Endothelial cell of umbilical vein (primary cell): ENCODE results near the gene AGBL5. TPM values are rescaled to one million over a fixed set of nuclear protein-coding genes. Genes with fewer than 3 reads are reported as not detected.

Experiments
- BruUV-seq: library from RNA; stranded (reverse); fragments of 400-500 nt; replicated peaks from 2 replicates; lab custom pipeline; 2021; lab: Mats Ljungman, UMichigan
- CTCF ChIA-PET: fragments of 300-600, 350-600 bp; sonication (Branson Sonifier 250); formaldehyde crosslinking; loops from one replicate; lab custom pipeline; 2021; ENCODE audit warnings: antibody characterized with exemption, inconsistent platforms; lab: Charles Lee
- POLR2A ChIA-PET: fragments of 300-600, 350-600 bp; sonication (Branson Sonifier 250); formaldehyde crosslinking; loops from one replicate; lab custom pipeline; 2021; ENCODE audit warnings: antibody characterized with exemption, inconsistent platforms; lab: Charles Lee
- DNase-seq: peaks from one replicate; pipeline ENCODE4 v3.0.0-alpha.2; 2011; ENCODE audit warnings: low read depth, low spot score
- FAIRE-seq: peaks from 2 replicates; lab custom pipeline; 2011; peaks lifted over from hg19 to GRCh38; lab: Jason Lieb, UNC
- H2AFZ ChIP-seq: 2 replicates; pipeline ENCODE4 v1.6.0; 2012; ENCODE audit warnings: low read depth, low read length, control low read depth, inconsistent platforms
- H3K27ac ChIP-seq: 2 replicates; pipeline ENCODE4 v1.5.1; 2011; ENCODE audit warnings: low read depth, mild to moderate bottlenecking, control low read depth, low read length, moderate library complexity; ENCODE audit not compliant: insufficient read depth
- H3K27me3 ChIP-seq, 2 experiments: 2 replicates each; pipeline versions ENCODE4 v1.6.0 to v1.6.1; 2011; ENCODE audit warnings: low read length in 2 of 2, mixed read lengths in 1 of 2; ENCODE audit not compliant: control insufficient read depth in 2 of 2, insufficient read depth in 2 of 2
- H3K36me3 ChIP-seq, 2 experiments: 2 replicates in 1 of 2; 3 replicates in 1 of 2; pipeline ENCODE4 v1.5.1; 2011; ENCODE audit warnings: low read length in 2 of 2, mild to moderate bottlenecking in 1 of 2, moderate library complexity in 1 of 2; ENCODE audit not compliant: control insufficient read depth in 2 of 2, insufficient read depth in 2 of 2; ENCODE audit errors: extremely low read depth in 1 of 2
- H3K4me1 ChIP-seq: 3 replicates; pipeline ENCODE4 v1.5.1; 2011; ENCODE audit warnings: mild to moderate bottlenecking, low read length; ENCODE audit not compliant: control insufficient read depth, insufficient read depth; ENCODE audit errors: extremely low read depth
- H3K4me2 ChIP-seq: 2 replicates; pipeline ENCODE4 v1.6.1; 2011; ENCODE audit warnings: low read length, control low read depth, mixed read lengths; ENCODE audit not compliant: insufficient read depth
- H3K4me3 ChIP-seq, 3 experiments: fragments of 200-600 bp in 1 of 3; sonication (generic), shearing (Covaris generic) in 1 of 3; replicated peaks in 1 of 3; 2 replicates each; pipeline ENCODE4 v1.5.1; 2011 to 2016; ENCODE audit warnings: control low read depth in 3 of 3, low read length in 3 of 3, mild to moderate bottlenecking in 2 of 3, inconsistent platforms in 1 of 3, low read depth in 1 of 3, moderate library complexity in 1 of 3; ENCODE audit not compliant: insufficient read depth in 1 of 3
- H3K79me2 ChIP-seq: 2 replicates; pipeline ENCODE4 v1.6.0; 2012; ENCODE audit warnings: low read length, inconsistent platforms; ENCODE audit not compliant: control insufficient read depth, insufficient read depth
- H3K9ac ChIP-seq: replicated peaks from 2 replicates; pipeline ENCODE3; 2011; ENCODE audit warnings: low read length, control low read depth; ENCODE audit not compliant: insufficient read depth; ENCODE audit errors: extremely low read depth
- H3K9me1 ChIP-seq: replicated peaks from 3 replicates; pipeline ENCODE4 v1.6.0; 2011; ENCODE audit warnings: mild to moderate bottlenecking, low read length; ENCODE audit not compliant: control insufficient read depth, insufficient read depth; ENCODE audit errors: extremely low read depth
- H3K9me3 ChIP-seq: replicated peaks from 2 replicates; pipeline ENCODE4 v1.5.1; 2012; ENCODE audit warnings: low read length, inconsistent platforms; ENCODE audit not compliant: control insufficient read depth, insufficient read depth
- H4K20me1 ChIP-seq: replicated peaks from 2 replicates; pipeline ENCODE3; 2011; ENCODE audit warnings: mild to moderate bottlenecking, low read length; ENCODE audit not compliant: control insufficient read depth, insufficient read depth; ENCODE audit errors: extremely low read depth
- EZH2 ChIP-seq: IDR thresholded peaks from 2 replicates; pipeline ENCODE4 v1.6.1; 2012; ENCODE audit warnings: borderline replicate concordance, low read depth, mild to moderate bottlenecking, moderate library complexity, low read length, inconsistent platforms; ENCODE audit not compliant: severe bottlenecking
- FOS ChIP-seq: IDR thresholded peaks from 2 replicates; pipeline ENCODE4 v1.6.1; 2011; ENCODE audit warnings: mild to moderate bottlenecking, low read length, moderate library complexity, borderline replicate concordance; ENCODE audit not compliant: insufficient read depth
- GATA2 ChIP-seq: IDR thresholded peaks from 2 replicates; pipeline ENCODE4 v1.7.0; 2011; ENCODE audit warnings: low read depth, mild to moderate bottlenecking, moderate library complexity, mixed read lengths, low read length; ENCODE audit not compliant: insufficient read length, insufficient read depth
- JUN ChIP-seq: IDR thresholded peaks from 2 replicates; pipeline ENCODE4 v1.6.1; 2011; ENCODE audit warnings: borderline replicate concordance, low read depth; ENCODE audit not compliant: insufficient read length, insufficient read depth
- MYC ChIP-seq: IDR thresholded peaks from one replicate; pipeline ENCODE4 v1.6.1; 2011; ENCODE audit warnings: mild to moderate bottlenecking, low read depth, low read length
- POLR2A ChIP-seq: IDR thresholded peaks from 2 replicates; pipeline ENCODE4 v1.6.1; 2012; ENCODE audit warnings: low read depth, mild to moderate bottlenecking, control low read depth, low read length
- POLR2AphosphoS5 ChIP-seq: IDR thresholded peaks from 2 replicates; pipeline ENCODE4 v1.6.1; 2012; ENCODE audit warnings: low read depth, mild to moderate bottlenecking, control low read depth, low read length, moderate library complexity; ENCODE audit not compliant: insufficient read depth
- dilution Hi-C: fragments of 300-500 bp; cut with MboI; formaldehyde crosslinking; loops from one replicate; pipeline ENCODE4 v1.15.0; 2019; ENCODE audit warnings: low sequenced_read_pairs; ENCODE audit not compliant: extremely low pct_ligation_motif_present
- intact Hi-C: fragments of 100-400 bp; cut with micrococcal nuclease; formaldehyde crosslinking; loops from one replicate; pipeline ENCODE4 v1.10.0; 2022
- polyA plus RNA-seq, 4 experiments: library from polyadenylated mRNA; depleted of rRNA in 3 of 4; stranded (reverse) in 3 of 4; unstranded in 1 of 4; fragments of >200 nt; gene quantifications; 2 replicates each; pipeline versions ENCODE4 v1.2.1 to v1.2.3, GENCODE V29; 2011 to 2012; ENCODE audit warnings: missing spikeins in 1 of 4
- total RNA-seq: library from RNA; stranded (reverse); gene quantifications from 2 replicates; pipeline ENCODE4 v1.2.3, GENCODE V29; 2021
- TF ChIP-seq, protein P1 (sequence below), 2 donors: IDR thresholded peaks; 1 replicate in 1 of 2; 2 replicates in 1 of 2; pipeline ENCODE4 v1.5.1; 2011; ENCODE audit warnings: low read length in 2 of 2, mild to moderate bottlenecking in 2 of 2, moderate library complexity in 2 of 2, control low read depth in 1 of 2, inconsistent platforms in 1 of 2, low read depth in 1 of 2; ENCODE audit not compliant: insufficient read depth in 1 of 2; ENCODE audit errors: extremely low read depth in 1 of 2
- TF ChIP-seq, protein P2 (sequence below): IDR thresholded peaks from 2 replicates; pipeline ENCODE4 v1.6.1; 2011; ENCODE audit not compliant: insufficient read depth, insufficient read length

The AGBL5 gene
- total and polyA plus RNA-seq, 2 donors (not counting 3 experiments of a cell fraction or from before 2014, with no cell fraction given), result 28.2 to 41.9 TPM

DNA sequence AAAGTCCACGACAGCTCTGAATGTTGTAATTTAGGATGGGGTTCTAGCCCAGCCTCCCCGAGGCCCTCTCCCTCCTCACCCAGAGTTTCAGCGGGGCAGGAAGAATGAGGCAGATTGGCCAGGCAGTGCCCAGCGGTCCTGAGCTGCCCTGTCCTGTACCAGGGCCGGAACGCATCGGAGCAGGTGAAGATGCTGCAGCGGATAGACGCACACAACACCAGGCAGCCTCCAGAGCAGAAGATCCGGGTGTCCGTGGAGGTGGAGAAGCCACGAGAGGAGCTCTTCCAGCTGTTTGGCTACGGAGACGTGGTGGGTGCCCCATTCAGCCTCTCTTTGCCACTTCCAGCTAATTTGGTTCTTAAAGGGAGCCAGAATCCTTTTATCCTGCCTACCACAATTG, 45.9 kb downstream of the AGBL5 start:
- ChIA-PET POLR2A (no interaction called here), CTCF (interaction anchor here (1.0 to 8.2 kb wide), 10 partner anchors 10 to 208 kb away, joined by 3 to 152 read pairs (median 4); no protein-coding TSS in a partner anchor)
- dilution Hi-C loops (no loop called here), intact Hi-C loops (loop anchor here (2.0 to 5.0 kb wide), 3 partner anchors 75 to 260 kb away; partner anchors contain the start of genes ATRAID, GTF3C2 and SLC5A6)
- no peak overlapping the region for H2AFZ ChIP-seq
- FAIRE-seq (no peak), DNase-seq (no peak)
- H3K4me3 ChIP-seq, result no peak overlapping the region
- no peaks in the 10 kb centered on the region for H3K9me3 ChIP-seq
- no peaks in the 10 kb centered on the region for H3K9me1 ChIP-seq
- no peak overlapping the region for H3K4me2 ChIP-seq
- no peaks in the 10 kb centered on the region for H3K36me3 ChIP-seq
- H3K79me2 ChIP-seq, result no peaks in the 10 kb centered on the region
- H4K20me1 ChIP-seq, result no peaks in the 10 kb centered on the region
- BruUV-seq, result no TSS peak
- H3K27ac ChIP-seq, result no peak overlapping the region
- TF ChIP-seq JUN (no peak), FOS (no peak)
- H3K27me3 ChIP-seq, result no peaks in the 10 kb centered on the region
- no peaks in the 10 kb centered on the region for H3K4me1 ChIP-seq
- no peak overlapping the region for H3K9ac ChIP-seq

DNA sequence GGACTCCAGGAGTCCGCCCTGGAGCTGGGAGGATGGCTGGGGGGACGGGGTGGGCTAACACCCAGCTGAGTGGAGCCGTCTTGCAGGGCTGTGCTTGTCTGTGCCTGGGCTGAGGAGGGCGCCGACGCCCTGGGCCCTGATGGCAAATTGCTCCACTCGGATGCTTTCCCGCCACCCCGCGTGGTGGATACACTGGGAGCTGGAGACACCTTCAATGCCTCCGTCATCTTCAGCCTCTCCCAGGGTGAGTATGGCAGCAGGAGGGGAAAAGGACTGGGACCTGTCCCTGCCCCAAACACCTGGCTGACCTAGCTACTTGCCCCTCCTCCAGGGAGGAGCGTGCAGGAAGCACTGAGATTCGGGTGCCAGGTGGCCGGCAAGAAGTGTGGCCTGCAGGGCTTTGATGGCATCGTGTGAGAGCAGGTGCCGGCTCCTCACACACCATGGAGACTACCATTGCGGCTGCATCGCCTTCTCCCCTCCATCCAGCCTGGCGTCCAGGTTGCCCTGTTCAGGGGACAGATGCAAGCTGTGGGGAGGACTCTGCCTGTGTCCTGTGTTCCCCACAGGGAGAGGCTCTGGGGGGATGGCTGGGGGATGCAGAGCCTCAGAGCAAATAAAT, 48.0 kb downstream of the AGBL5 start:
- FAIRE-seq, result no peak
- intact Hi-C loops, result loop anchor here (5.0 kb wide), 2 partner anchors 73 to 258 kb away; partner anchors contain the start of gene GTF3C2

More for the DNA sequence above, 48.0 kb downstream of the AGBL5 start:
- dilution Hi-C loops, result no loop called here
- ChIA-PET CTCF (interaction anchor here (1.2 to 8.2 kb wide), 8 partner anchors 8 to 203 kb away, joined by 3 to 152 read pairs (median 9); partner anchors contain the start of gene PREB), POLR2A (no interaction called here)
- H3K9me1 ChIP-seq, result no peaks in the 10 kb centered on the region
- no peaks in the 10 kb centered on the region for H4K20me1 ChIP-seq
- no peak overlapping the region for H2AFZ ChIP-seq
- no peak for DNase-seq
- H3K79me2 ChIP-seq, result no peaks in the 10 kb centered on the region
- no peak overlapping the region for H3K4me2 ChIP-seq
- H3K9ac ChIP-seq, result no peak overlapping the region
- H3K4me3 ChIP-seq, result no peak overlapping the region
- no peak for TF ChIP-seq POLR2A
- no peak for TF ChIP-seq JUN
- TF ChIP-seq FOS, result no peak
- TF ChIP-seq, protein P1, sequence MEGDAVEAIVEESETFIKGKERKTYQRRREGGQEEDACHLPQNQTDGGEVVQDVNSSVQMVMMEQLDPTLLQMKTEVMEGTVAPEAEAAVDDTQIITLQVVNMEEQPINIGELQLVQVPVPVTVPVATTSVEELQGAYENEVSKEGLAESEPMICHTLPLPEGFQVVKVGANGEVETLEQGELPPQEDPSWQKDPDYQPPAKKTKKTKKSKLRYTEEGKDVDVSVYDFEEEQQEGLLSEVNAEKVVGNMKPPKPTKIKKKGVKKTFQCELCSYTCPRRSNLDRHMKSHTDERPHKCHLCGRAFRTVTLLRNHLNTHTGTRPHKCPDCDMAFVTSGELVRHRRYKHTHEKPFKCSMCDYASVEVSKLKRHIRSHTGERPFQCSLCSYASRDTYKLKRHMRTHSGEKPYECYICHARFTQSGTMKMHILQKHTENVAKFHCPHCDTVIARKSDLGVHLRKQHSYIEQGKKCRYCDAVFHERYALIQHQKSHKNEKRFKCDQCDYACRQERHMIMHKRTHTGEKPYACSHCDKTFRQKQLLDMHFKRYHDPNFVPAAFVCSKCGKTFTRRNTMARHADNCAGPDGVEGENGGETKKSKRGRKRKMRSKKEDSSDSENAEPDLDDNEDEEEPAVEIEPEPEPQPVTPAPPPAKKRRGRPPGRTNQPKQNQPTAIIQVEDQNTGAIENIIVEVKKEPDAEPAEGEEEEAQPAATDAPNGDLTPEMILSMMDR (IDR thresholded peaks at IDR 0.05; ENCODE audit: extremely low read depth in 1 of 2, insufficient read depth in 1 of 2, low read depth in 1 of 2, low read length in 2 of 2), result no peak
- TF ChIP-seq, protein P2, sequence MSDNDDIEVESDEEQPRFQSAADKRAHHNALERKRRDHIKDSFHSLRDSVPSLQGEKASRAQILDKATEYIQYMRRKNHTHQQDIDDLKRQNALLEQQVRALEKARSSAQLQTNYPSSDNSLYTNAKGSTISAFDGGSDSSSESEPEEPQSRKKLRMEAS, result no peak
- TF ChIP-seq EZH2, result no peak
- no peak for TF ChIP-seq MYC
- no peak for TF ChIP-seq POLR2AphosphoS5
- TF ChIP-seq GATA2, result no peak
- no peaks in the 10 kb centered on the region for H3K4me1 ChIP-seq
- BruUV-seq, result no TSS peak
- no peaks in the 10 kb centered on the region for H3K9me3 ChIP-seq
- H3K36me3 ChIP-seq, result no peaks in the 10 kb centered on the region
- H3K27me3 ChIP-seq, result no peaks in the 10 kb centered on the region
- no peak overlapping the region for H3K27ac ChIP-seq
